Keratinocyte (primary cell): ENCODE results near the gene ROBO2. TPM values are rescaled to one million over a fixed set of nuclear protein-coding genes. Genes with fewer than 3 reads are reported as not detected.

ENCODE experiments used
- DNase-seq: peaks from one replicate; pipeline ENCODE4 v3.0.0-alpha.2; 2011; ENCODE audit warnings: low read depth, missing footprints, low spot score
- FAIRE-seq: peaks from 2 replicates; lab custom pipeline; 2011; peaks lifted over from hg19 to GRCh38; lab: Jason Lieb, UNC
- H2AFZ ChIP-seq: 2 replicates; pipeline ENCODE4 v1.6.0; 2012; ENCODE audit warnings: low read length, control low read depth, inconsistent platforms; ENCODE audit not compliant: control insufficient read depth
- H3K27ac ChIP-seq: 2 replicates; pipeline ENCODE4 v1.5.1; 2011; ENCODE audit warnings: low read length; ENCODE audit not compliant: control insufficient read depth, insufficient read depth
- H3K27me3 ChIP-seq: 3 replicates; pipeline ENCODE4 v1.6.0; 2011; ENCODE audit warnings: low read length; ENCODE audit not compliant: control insufficient read depth, insufficient read depth; ENCODE audit errors: extremely low read depth
- H3K36me3 ChIP-seq, 2 experiments: 2 replicates in 1 of 2; 3 replicates in 1 of 2; pipeline ENCODE4 v1.5.1; 2011; ENCODE audit warnings: low read length in 2 of 2, mild to moderate bottlenecking in 1 of 2; ENCODE audit not compliant: control insufficient read depth in 2 of 2, insufficient read depth in 2 of 2; ENCODE audit errors: extremely low read depth in 1 of 2
- H3K4me1 ChIP-seq: 3 replicates; pipeline ENCODE4 v1.5.1; 2011; ENCODE audit warnings: low read length; ENCODE audit not compliant: control insufficient read depth, insufficient read depth; ENCODE audit errors: extremely low read depth
- H3K4me2 ChIP-seq: 3 replicates; pipeline ENCODE4 v1.6.0; 2011; ENCODE audit warnings: low read depth, low read length; ENCODE audit not compliant: control insufficient read depth, insufficient read depth; ENCODE audit errors: extremely low read depth
- H3K4me3 ChIP-seq, 3 experiments: fragments of 200-600 bp in 1 of 3; sonication (generic) in 1 of 3; 2 replicates in 2 of 3; 3 replicates in 1 of 3; pipeline ENCODE4 v1.5.1; 2011 to 2016; ENCODE audit warnings: low read length in 3 of 3, mild to moderate bottlenecking in 3 of 3, control low read depth in 2 of 3, inconsistent platforms in 1 of 3, low read depth in 1 of 3, mixed read lengths in 1 of 3, mixed run types in 1 of 3, moderate library complexity in 1 of 3; ENCODE audit not compliant: control insufficient read depth in 2 of 3, insufficient read depth in 2 of 3; ENCODE audit errors: extremely low read depth in 1 of 3
- H3K79me2 ChIP-seq: 2 replicates; pipeline ENCODE4 v1.6.0; 2012; ENCODE audit warnings: low read length; ENCODE audit not compliant: control insufficient read depth, insufficient read depth
- H3K9ac ChIP-seq: 3 replicates; pipeline ENCODE4 v1.6.0; 2011; ENCODE audit warnings: low read length; ENCODE audit not compliant: control insufficient read depth, insufficient read depth; ENCODE audit errors: extremely low read depth
- H3K9me1 ChIP-seq: 3 replicates; pipeline ENCODE4 v1.6.0; 2011; ENCODE audit warnings: low read length; ENCODE audit not compliant: control insufficient read depth, insufficient read depth; ENCODE audit errors: extremely low read depth
- H3K9me3 ChIP-seq: 2 replicates; pipeline ENCODE4 v1.5.1; 2012; ENCODE audit warnings: low read depth, low read length; ENCODE audit not compliant: control insufficient read depth
- H4K20me1 ChIP-seq: 3 replicates; pipeline ENCODE4 v1.6.0; 2011; ENCODE audit warnings: low read length; ENCODE audit not compliant: control insufficient read depth, insufficient read depth; ENCODE audit errors: extremely low read depth
- EZH2 ChIP-seq: IDR thresholded peaks from one replicate; pipeline ENCODE4 v1.6.1; 2012; ENCODE audit warnings: inconsistent platforms, mild to moderate bottlenecking, low read length, moderate library complexity
- dilution Hi-C: fragments of 300-500 bp; cut with MboI; formaldehyde crosslinking; loops from one replicate; pipeline ENCODE4 v1.7.0; 2020; ENCODE audit warnings: low sequenced_read_pairs; ENCODE audit not compliant: extremely low pct_ligation_motif_present
- polyA plus RNA-seq, 5 experiments: library from polyadenylated mRNA; depleted of rRNA in 3 of 5; stranded (reverse) in 3 of 5; stranded (forward) in 1 of 5; unstranded in 1 of 5; fragments of >200 nt; gene quantifications; 1 replicate in 1 of 5; 2 replicates in 3 of 5; 3 replicates in 1 of 5; pipeline versions ENCODE4 v1.2.1 to v1.2.3, GENCODE V29; 2011 to 2012; ENCODE audit warnings: missing spikeins in 2 of 5, low read depth in 1 of 5, low replicate concordance in 1 of 5
- TF ChIP-seq, protein P1 (sequence below), 3 experiments: IDR thresholded peaks in 1 of 3; conservative IDR thresholded peaks in 1 of 3; optimal IDR thresholded peaks in 1 of 3; 2 replicates in 2 of 3; 3 replicates in 1 of 3; pipeline versions ENCODE3 to v1.5.1; 2011; ENCODE audit warnings: low read length in 3 of 3, mild to moderate bottlenecking in 3 of 3, moderate library complexity in 2 of 3, control low read depth in 1 of 3, inconsistent platforms in 1 of 3; ENCODE audit not compliant: insufficient read depth in 2 of 3; ENCODE audit errors: extremely low read depth in 1 of 3

ROBO2 gene
- polyA plus RNA-seq, 1 donor (not counting 4 experiments of a cell fraction or from before 2014, with no cell fraction given), result 0.30 TPM

DNA sequence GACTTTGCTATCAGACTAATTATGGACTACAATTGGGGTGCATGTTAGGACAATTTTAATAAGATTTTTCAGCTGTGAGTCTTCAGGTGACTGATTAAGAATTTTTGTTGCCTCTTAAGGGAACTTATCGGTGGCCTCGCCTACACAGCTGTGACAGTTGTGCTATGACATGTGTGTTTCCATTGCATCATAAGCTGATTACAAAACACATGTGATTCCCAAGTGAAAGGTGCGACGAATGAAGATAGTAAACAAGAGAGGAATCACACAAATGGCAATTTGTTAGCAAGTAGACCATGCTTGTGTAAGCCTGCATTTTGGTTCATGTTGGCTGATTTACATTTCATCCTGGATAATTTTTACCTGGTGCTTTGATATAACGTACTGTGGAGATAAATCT lies 8.3 kb downstream of the ROBO2 start:
- no peak for FAIRE-seq
- H3K79me2 ChIP-seq, result no peaks in the 10 kb centered on the region

DNA sequence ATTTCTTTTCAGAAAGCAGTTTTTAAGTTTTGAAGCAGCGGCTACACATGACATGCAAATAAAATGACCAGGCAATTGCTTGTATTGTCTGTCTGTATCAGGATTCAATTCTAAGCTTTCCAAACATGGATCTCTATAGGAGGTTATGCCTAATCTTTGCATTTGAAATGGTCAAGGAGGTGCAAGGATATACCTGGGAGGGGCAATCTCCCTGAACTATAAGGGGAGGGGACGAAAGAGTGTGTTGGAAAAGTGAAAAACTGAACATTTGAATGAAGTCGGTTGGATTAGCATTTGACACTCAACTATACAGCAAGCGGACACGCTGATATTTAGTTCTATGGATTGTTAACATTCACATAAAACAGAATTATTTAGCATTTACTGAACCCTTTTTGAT lies 11.7 kb downstream of the ROBO2 start:
- peaks cover 5% of the 10 kb centered on the region for H3K4me1 ChIP-seq
- TF ChIP-seq EZH2, result no peak
- TF ChIP-seq, protein P1, sequence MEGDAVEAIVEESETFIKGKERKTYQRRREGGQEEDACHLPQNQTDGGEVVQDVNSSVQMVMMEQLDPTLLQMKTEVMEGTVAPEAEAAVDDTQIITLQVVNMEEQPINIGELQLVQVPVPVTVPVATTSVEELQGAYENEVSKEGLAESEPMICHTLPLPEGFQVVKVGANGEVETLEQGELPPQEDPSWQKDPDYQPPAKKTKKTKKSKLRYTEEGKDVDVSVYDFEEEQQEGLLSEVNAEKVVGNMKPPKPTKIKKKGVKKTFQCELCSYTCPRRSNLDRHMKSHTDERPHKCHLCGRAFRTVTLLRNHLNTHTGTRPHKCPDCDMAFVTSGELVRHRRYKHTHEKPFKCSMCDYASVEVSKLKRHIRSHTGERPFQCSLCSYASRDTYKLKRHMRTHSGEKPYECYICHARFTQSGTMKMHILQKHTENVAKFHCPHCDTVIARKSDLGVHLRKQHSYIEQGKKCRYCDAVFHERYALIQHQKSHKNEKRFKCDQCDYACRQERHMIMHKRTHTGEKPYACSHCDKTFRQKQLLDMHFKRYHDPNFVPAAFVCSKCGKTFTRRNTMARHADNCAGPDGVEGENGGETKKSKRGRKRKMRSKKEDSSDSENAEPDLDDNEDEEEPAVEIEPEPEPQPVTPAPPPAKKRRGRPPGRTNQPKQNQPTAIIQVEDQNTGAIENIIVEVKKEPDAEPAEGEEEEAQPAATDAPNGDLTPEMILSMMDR (optimal IDR thresholded peaks at IDR 0.05 in 1 of 3, IDR thresholded peaks at IDR 0.05 in 1 of 3, conservative IDR thresholded peaks at IDR 0.05 in 1 of 3; ENCODE audit: extremely low read depth in 1 of 3, insufficient read depth in 2 of 3, low read length in 3 of 3), result no peak
- H2AFZ ChIP-seq, result no peak overlapping the region
- no peaks in the 10 kb centered on the region for H3K9me3 ChIP-seq
- no peak overlapping the region for H3K4me2 ChIP-seq
- dilution Hi-C loops, result no loop called here
- H3K9me1 ChIP-seq, result no peaks in the 10 kb centered on the region
- no peak for FAIRE-seq
- H3K36me3 ChIP-seq, result no peaks in the 10 kb centered on the region
- H3K27me3 ChIP-seq, result no peaks in the 10 kb centered on the region
- no peak overlapping the region for H3K9ac ChIP-seq
- no peaks in the 10 kb centered on the region for H4K20me1 ChIP-seq
- H3K27ac ChIP-seq, result no peak overlapping the region
- H3K4me3 ChIP-seq, result no peak overlapping the region
- DNase-seq, result no peak
- H3K79me2 ChIP-seq, result no peaks in the 10 kb centered on the region

More for the DNA sequence above, 8.3 kb downstream of the ROBO2 start:
- H3K4me3 ChIP-seq, result no peak overlapping the region
- no peak for TF ChIP-seq EZH2
- TF ChIP-seq, protein P1 (optimal IDR thresholded peaks at IDR 0.05 in 1 of 3, IDR thresholded peaks at IDR 0.05 in 1 of 3, conservative IDR thresholded peaks at IDR 0.05 in 1 of 3; ENCODE audit: extremely low read depth in 1 of 3, insufficient read depth in 2 of 3, low read length in 3 of 3), result no peak
- H3K9me1 ChIP-seq, result no peaks in the 10 kb centered on the region
- no peaks in the 10 kb centered on the region for H3K27me3 ChIP-seq
- dilution Hi-C loops, result no loop called here
- H3K4me2 ChIP-seq, result no peak overlapping the region
- no peak overlapping the region for H3K9ac ChIP-seq
- H2AFZ ChIP-seq, result no peak overlapping the region
- H4K20me1 ChIP-seq, result no peaks in the 10 kb centered on the region
- no peaks in the 10 kb centered on the region for H3K4me1 ChIP-seq
- no peaks in the 10 kb centered on the region for H3K36me3 ChIP-seq
- no peak overlapping the region for H3K27ac ChIP-seq
- H3K9me3 ChIP-seq, result no peaks in the 10 kb centered on the region
- no peak for DNase-seq
